ENCODE measurements around the gene SURF2.

Gene SURF2

GRCh38 chr9:133406480-133407307 lies 50.3 kb downstream of the SURF2 start:
- TF ChIP-seq CTCF (conservative IDR thresholded peaks at IDR 0.05) = peak; percentile 98
- no peak overlapping the region for H3K27ac ChIP-seq

GRCh38 chr9:133408042-133408441 lies 51.7 kb downstream of the SURF2 start:
- no peak for TF ChIP-seq CTCF (conservative IDR thresholded peaks at IDR 0.05)

More at GRCh38 chr9:133408042-133408441, 51.7 kb downstream of the SURF2 start:
- no peak overlapping the region for H3K27ac ChIP-seq

Data from VCaP (cell line).